Fibroblast of pulmonary artery (primary cell): ENCODE measurements around the gene LRP2.
"Not testable (repeated sequence)": the region's sequence is repeated elsewhere in the genome, so short reads cannot be mapped to it uniquely, and the experiment has no call there.

ENCODE experiments used
- DNase-seq: peaks from one replicate; pipeline ENCODE4 v3.0.0-alpha.2; 2010; ENCODE audit warnings: low read depth
- H3K4me3 ChIP-seq: replicated peaks from 2 replicates; pipeline ENCODE4 v1.5.1; 2011; ENCODE audit warnings: low read depth, mild to moderate bottlenecking, control low read depth, low read length, moderate library complexity
- CTCF ChIP-seq: IDR thresholded peaks from 2 replicates; pipeline ENCODE4 v1.5.1; 2011; ENCODE audit warnings: mild to moderate bottlenecking, control low read depth, low read length, inconsistent platforms; ENCODE audit errors: missing control alignments

LRP2 gene

GRCh38 chr2:169141713-169142352 is 220.5 kb downstream of the LRP2 start:
- peak; percentile 75 for DNase-seq
- peak; percentile 96 for TF ChIP-seq CTCF

DNA sequence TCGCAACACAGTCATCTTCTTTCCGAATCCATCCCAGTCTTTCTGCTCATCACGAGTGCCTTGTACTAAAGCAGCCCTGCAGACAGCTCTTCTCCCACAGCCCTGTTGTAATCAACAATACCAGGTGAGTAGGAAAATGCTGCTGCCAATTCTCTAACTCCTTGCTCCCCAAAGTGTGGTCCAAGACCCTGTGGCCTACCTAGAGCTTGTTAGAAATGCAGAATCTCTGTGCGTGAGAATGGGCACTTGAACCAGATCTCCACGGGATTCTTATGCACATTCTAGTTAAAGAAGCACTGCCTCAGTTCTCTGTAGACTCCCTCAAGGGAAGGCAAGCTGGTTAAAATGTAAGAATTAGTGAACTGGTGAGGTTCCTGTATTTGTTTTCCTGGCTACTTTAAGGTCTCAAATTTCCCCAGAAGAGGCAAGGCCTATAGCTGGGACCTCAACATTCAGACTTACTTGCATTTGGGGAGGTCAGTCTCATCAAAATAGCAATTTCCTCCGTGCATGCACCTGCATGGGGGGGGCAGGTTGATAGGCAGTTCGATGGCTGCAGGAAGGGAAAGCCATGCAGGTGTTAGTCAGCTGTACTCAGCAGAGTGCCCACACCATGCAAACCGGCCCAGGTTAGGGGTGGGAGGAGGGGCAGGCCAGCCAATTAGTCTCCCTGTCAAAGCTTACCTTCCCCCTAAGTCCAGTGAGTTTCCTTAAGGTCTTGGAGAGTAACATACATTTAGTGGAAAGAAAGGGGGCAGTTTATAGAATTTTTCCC is 222.2 kb downstream of the LRP2 start:
- no peak for DNase-seq
- no peak overlapping the region for H3K4me3 ChIP-seq
- TF ChIP-seq CTCF = no peak

More at GRCh38 chr2:169141713-169142352, 220.5 kb downstream of the LRP2 start:
- H3K4me3 ChIP-seq = no peak overlapping the region

DNA sequence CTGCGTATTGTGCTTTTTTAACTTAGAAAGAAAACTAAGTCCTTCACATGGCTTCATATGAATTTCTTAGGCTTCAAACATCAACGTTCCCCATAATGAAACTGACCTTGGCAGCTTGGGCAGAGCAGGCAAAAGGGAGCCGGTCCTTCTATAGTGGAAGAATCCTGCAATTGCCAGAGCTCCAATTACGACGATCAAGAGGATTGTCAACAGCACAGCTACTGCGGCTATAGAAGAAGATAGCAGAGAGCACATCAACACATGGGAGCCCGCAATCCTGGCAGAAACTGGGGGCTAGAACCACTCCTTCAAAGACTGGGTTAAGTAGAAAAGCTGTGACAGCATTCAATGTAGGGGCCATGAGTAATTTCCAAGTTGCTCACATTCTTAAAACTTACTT is 223.2 kb downstream of the LRP2 start:
- H3K4me3 ChIP-seq = no peak overlapping the region
- DNase-seq = no peak
- no peak for TF ChIP-seq CTCF

- TF ChIP-seq CTCF = no peak
- no peak for DNase-seq
- H3K4me3 ChIP-seq = no peak overlapping the region
Measured at GRCh38 chr2:169137924-169138323, 224.4 kb downstream of the LRP2 start.

- no peak for TF ChIP-seq CTCF
- DNase-seq = peak; percentile 58
- no peak overlapping the region for H3K4me3 ChIP-seq
Measured at GRCh38 chr2:169136885-169137534, 225.3 kb downstream of the LRP2 start.

GRCh38 chr2:169136428-169136827 is 225.9 kb downstream of the LRP2 start:
- not testable (repeated sequence) for DNase-seq

GRCh38 chr2:169134272-169134671 is 228.1 kb downstream of the LRP2 start:
- not testable (repeated sequence) for DNase-seq, H3K4me3 ChIP-seq

More at GRCh38 chr2:169136428-169136827, 225.9 kb downstream of the LRP2 start:
- H3K4me3 ChIP-seq = not testable (repeated sequence)
